ENCODE data around the gene RNF144B. TPM values are rescaled to one million over a fixed set of nuclear protein-coding genes. Genes with fewer than 3 reads are reported as not detected.
"Not testable (repeated sequence)": the region's sequence is repeated elsewhere in the genome, so short reads cannot be mapped to it uniquely, and the experiment has no call there.

RNF144B gene
- total RNA-seq, 1 donor, result 2.6 TPM

GRCh38 chr6:18347866-18348265, 39.3 kb upstream of the RNF144B start:
- DNase-seq (ENCODE audit: low read depth), result no peak
- TF ChIP-seq CTCF (IDR thresholded peaks at IDR 0.05; ENCODE audit: insufficient read depth, low read depth, low read length), result no peak
- no peak overlapping the region for H3K4me3 ChIP-seq (ENCODE audit: low read depth, low read length)

GRCh38 chr6:18349386-18349785, 37.8 kb upstream of the RNF144B start:
- TF ChIP-seq CTCF (IDR thresholded peaks at IDR 0.05; ENCODE audit: insufficient read depth, low read depth, low read length), result no peak
- no peak for DNase-seq (ENCODE audit: low read depth)
- no peak overlapping the region for H3K4me3 ChIP-seq (ENCODE audit: low read depth, low read length)

- no peak for DNase-seq (ENCODE audit: low read depth)
- no peak overlapping the region for H3K4me3 ChIP-seq (ENCODE audit: low read depth, low read length)
- no peak for TF ChIP-seq CTCF (IDR thresholded peaks at IDR 0.05; ENCODE audit: insufficient read depth, low read depth, low read length)
These were observed 36.9 kb upstream of the RNF144B start for GRCh38 chr6:18350271-18350670.

- no peak overlapping the region for H3K4me3 ChIP-seq (ENCODE audit: low read depth, low read length)
- no peak for TF ChIP-seq CTCF (IDR thresholded peaks at IDR 0.05; ENCODE audit: insufficient read depth, low read depth, low read length)
- no peak for DNase-seq (ENCODE audit: low read depth)
These were observed 36.4 kb upstream of the RNF144B start for GRCh38 chr6:18350712-18351111.

- no peak for DNase-seq (ENCODE audit: low read depth)
- no peak for TF ChIP-seq CTCF (IDR thresholded peaks at IDR 0.05; ENCODE audit: insufficient read depth, low read depth, low read length)
- H3K4me3 ChIP-seq (ENCODE audit: low read depth, low read length), result no peak overlapping the region
These were observed 35.1 kb upstream of the RNF144B start for GRCh38 chr6:18352001-18352400.

GRCh38 chr6:18352842-18353241, 34.3 kb upstream of the RNF144B start:
- no peak for DNase-seq (ENCODE audit: low read depth)
- no peak for TF ChIP-seq CTCF (IDR thresholded peaks at IDR 0.05; ENCODE audit: insufficient read depth, low read depth, low read length)
- no peak overlapping the region for H3K4me3 ChIP-seq (ENCODE audit: low read depth, low read length)

- no peak for TF ChIP-seq CTCF (IDR thresholded peaks at IDR 0.05; ENCODE audit: insufficient read depth, low read depth, low read length)
- H3K4me3 ChIP-seq (ENCODE audit: low read depth, low read length), result no peak overlapping the region
- DNase-seq (ENCODE audit: low read depth), result no peak
These were observed 33.9 kb upstream of the RNF144B start for GRCh38 chr6:18353251-18353650.

- not testable (repeated sequence) for H3K4me3 ChIP-seq (ENCODE audit: low read depth, low read length); DNase-seq (ENCODE audit: low read depth)
These were observed 29.6 kb upstream of the RNF144B start for GRCh38 chr6:18357546-18357945.
